Kidney glomerular epithelial cell (primary cell): ENCODE measurements around the gene ARID5B.
"Not testable (repeated sequence)": the region's sequence is repeated elsewhere in the genome, so short reads cannot be mapped to it uniquely, and the experiment has no call there.

Experiments used
- DNase-seq: peaks from one replicate; lab custom pipeline; 2025; lab: John Stamatoyannopoulos, UW

The ARID5B gene, protein sequence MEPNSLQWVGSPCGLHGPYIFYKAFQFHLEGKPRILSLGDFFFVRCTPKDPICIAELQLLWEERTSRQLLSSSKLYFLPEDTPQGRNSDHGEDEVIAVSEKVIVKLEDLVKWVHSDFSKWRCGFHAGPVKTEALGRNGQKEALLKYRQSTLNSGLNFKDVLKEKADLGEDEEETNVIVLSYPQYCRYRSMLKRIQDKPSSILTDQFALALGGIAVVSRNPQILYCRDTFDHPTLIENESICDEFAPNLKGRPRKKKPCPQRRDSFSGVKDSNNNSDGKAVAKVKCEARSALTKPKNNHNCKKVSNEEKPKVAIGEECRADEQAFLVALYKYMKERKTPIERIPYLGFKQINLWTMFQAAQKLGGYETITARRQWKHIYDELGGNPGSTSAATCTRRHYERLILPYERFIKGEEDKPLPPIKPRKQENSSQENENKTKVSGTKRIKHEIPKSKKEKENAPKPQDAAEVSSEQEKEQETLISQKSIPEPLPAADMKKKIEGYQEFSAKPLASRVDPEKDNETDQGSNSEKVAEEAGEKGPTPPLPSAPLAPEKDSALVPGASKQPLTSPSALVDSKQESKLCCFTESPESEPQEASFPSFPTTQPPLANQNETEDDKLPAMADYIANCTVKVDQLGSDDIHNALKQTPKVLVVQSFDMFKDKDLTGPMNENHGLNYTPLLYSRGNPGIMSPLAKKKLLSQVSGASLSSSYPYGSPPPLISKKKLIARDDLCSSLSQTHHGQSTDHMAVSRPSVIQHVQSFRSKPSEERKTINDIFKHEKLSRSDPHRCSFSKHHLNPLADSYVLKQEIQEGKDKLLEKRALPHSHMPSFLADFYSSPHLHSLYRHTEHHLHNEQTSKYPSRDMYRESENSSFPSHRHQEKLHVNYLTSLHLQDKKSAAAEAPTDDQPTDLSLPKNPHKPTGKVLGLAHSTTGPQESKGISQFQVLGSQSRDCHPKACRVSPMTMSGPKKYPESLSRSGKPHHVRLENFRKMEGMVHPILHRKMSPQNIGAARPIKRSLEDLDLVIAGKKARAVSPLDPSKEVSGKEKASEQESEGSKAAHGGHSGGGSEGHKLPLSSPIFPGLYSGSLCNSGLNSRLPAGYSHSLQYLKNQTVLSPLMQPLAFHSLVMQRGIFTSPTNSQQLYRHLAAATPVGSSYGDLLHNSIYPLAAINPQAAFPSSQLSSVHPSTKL

DNA sequence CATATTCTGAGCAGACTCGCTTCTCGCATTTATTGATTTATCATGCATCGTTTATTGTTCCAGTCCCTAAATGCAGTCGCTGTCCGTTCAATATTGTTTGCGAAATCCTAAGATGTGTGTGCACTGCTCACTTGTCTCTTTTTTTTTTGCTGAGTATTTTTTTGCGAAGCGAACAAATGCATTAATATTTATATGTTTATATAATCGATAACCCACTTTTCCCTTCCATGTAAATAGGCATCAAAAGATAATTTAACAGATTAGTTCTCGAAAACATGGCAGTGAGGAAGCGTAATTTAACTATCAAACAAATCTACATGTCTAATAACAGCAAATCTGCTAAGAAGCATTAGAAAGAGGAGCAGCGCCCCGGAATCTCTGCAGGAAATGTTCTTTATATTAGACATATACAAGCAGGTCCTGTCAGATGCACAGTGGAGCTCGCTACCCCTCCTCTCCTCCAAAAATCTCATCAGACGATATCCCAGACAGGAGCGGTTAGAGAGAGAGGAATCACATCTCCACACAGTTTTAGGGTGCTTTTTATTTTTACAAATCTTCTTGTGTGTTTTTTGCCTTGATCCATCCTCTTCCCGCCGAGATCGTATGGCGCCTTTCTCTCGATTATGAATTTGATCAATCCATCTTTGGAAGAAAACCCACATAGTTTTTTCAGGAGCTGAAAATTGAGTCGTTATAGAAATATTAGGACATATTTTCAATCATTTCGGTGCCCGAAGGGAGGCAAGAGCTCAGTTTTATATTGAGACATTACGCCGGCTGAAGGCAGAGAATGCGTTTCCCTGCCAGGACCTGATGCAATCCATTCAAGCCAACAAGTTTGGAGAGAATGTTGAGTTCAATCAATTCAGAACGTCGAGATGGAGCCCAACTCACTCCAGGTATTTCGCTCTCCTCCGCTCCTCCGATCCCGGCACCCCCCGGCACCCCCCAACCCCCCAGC is at the start of gene ARID5B:
Gene ARID5B, plus strand, starts transcription at position 871 of the 964 bp plus-strand sequence. Its CDS starts 11 bp downstream, at position 882.
- DNase-seq: peak; percentile 70

DNA sequence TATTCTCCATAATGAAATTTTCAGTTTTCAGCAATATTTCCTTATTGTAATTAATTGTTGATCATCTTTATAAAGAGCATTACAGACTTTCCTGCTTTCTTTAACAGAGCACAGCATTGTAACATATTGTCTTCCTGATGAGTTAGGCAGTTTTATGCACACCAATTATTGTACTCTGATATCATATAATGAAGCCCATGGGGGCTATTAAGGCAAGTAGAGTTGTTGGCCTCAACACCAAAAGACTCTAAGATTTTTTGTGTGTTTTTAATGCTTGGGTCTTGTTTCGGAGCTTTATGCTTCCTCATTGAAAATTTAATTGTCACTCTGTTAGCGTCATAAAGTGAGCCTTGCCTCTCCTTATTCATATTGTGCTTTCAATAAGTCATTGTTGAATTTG is 49.2 kb upstream of the ARID5B start:
- no peak for DNase-seq

DNA sequence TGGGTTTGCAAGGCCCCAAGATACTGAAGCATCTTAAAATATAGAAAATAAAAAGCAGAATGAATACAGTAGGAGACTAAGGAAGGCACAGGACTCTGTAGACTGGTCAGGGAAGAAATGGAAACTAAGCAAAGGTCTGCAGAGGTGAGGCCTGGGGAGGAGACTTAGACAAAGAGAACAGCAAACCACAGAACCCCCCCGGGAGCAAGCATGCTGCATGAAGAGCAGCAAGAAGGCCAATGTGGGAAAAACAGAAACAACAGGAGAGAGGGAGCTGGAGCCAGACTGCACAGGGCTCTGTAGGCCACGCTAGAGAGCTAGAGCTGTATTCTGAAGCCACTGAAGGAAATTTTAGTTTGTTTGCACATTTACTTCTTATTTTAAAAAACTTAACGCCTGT is 45.7 kb upstream of the ARID5B start:
- DNase-seq: no peak

DNA sequence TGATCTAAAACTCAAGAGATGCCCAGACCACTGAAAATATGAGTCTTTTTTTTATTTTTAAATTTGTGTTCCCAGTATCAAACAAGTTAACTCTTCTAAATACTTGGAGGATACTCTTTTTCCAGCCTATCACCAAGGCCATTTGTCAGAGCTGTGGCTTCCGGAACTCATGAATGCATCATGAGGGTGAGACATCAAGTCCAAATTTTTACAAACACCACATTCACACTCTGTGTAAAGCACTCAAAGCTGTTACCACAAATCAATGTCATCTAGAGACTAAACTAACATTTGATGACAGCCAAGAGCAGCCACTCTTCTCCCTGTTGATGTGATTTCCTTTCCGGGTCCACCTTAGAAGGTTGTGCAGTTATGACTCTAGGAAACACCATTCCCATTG is 43.8 kb upstream of the ARID5B start:
- DNase-seq: no peak

DNA sequence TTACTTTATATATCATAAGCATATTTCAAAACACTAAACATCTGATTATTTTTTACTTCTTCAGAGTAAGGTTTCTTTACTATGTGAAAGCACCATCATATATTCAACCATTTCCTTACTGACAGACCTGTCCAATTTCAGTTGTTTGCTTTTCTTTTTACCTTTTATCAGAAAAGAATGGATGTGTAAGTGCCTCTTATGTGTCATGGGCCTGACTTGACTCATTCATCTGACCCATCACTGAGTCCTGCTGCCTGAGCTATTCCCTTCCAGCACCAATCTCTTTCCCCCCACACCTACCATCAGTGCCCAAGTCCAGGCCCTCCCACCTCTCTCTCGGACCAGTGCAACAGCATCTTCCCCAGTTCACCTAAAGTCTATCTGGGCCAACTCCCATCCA is 41.7 kb upstream of the ARID5B start:
- DNase-seq: no peak

DNA sequence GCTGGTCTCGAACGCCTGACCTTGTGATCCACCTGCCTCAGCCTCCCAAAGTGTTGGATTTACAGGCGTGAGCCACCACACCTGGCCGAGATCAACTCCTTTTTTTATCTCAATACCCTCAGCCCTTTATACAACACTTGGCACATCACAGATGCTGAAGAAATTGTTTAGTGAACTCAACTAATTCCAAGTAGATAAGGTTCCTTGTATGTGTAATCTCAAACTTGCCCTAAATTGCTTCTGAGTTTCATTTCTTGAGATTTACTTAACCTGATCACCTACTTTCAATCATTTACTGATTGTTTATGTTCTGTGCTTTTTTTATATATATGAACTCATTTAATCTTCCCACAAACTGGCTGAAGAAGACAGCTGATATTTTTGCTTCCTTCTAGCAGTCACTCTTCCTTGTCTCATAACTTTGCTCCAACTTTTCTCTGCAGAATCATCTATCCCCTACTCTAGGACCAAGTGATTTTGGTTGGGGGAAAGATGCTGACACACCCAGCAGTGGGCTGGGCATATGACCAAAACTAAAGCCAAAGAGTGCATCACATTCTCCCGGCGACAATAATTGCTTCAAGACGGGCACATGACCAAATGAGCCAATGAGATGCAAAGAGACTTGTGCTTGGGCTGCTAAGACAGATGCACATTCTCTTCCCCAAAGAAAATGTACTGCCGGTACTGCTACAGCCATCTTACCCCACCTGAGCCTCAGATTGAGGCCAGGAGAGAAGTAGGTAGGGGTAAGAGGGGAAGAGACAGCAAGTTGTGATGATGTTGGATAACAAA is 40.3 kb upstream of the ARID5B start:
- DNase-seq: no peak

DNA sequence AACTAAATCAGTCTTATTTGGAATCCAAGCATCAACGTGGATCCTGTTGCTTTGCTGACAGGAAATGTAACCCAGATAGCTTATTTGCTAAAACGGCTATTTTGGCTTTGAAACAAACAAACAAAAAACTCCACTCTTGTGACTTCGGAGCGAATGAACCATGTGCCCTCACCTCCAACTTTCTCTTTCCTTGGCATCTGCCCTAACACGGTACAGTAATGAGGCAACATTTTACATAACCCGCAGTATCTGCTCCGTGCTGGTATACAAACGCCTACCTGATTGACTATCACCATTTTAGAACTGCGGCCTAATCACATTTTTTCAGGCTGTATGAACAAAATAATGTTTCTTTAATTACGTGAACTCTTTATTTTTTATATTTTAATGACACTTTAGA is 37.5 kb upstream of the ARID5B start:
- no peak for DNase-seq

DNA sequence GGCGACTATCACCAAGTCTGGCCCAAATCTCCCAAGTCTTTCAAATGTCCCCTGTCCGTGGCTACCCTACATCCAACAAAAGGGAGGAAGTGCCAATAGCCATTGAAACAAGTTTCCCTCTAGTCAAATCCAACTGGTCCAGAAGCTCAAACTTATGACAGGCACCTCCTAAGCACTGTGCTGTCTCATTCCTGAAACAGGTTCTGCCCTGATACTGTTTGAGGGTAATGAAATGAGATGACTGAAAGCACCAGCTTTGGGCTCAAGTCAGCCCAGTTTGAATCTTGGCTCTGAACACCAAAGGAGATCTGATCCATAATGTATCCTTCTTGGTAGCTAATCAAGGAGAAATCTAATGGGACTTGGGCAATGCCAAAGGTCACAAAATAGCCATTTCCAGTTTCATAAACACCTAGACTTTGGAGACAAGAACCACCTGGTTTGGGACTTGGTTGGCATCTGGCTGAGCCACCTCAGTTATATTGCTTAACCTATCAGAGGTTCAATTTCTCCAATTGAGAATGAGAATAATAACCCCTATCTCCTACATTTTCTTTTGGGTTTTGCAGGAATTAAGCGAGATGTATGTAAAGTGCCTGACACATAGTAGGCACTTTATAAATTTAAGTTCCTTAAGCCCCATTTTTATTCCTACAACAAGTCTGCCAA is 34.7 kb upstream of the ARID5B start:
- DNase-seq: no peak

DNA sequence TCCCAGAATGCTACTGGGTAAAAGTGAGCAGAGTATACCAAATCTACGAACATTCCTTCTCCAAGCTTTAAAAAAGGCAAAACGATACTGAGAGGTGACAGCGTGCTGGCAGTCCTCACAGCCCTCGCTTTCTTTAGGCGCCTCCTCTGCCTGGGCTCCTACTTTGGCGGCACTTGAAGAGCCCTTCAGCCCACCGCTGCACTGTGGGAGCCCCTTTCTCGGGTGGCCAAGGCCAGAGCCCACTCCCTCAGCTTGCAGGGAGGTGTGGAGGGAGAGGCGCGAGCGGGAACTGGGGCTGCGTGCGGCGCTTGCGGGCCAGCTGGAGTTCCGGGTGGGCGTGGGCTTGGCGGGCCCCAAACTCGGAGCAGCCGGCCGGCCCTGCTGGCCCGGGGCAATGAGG is 34.1 kb upstream of the ARID5B start:
- not testable (repeated sequence) for DNase-seq

DNA sequence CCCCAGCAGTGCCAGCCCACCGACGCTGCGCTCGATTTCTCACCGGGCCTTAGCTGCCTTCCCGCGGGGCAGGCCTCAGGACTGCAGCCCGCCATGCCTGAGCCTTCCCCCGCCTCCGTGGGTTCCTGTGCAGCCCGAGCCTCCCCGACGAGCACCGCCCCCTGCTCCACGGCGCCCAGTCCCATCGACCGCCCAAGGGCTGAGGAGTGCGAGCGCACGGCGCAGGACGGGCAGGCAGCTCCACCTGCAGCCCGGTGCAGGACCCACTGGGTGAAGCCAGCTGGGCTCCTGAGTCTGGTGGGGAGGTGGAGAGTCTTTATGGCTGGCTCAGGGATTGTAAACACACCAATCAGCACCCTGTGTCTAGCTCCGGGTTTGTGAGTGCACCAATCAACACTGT is 33.7 kb upstream of the ARID5B start:
- not testable (repeated sequence) for DNase-seq

DNA sequence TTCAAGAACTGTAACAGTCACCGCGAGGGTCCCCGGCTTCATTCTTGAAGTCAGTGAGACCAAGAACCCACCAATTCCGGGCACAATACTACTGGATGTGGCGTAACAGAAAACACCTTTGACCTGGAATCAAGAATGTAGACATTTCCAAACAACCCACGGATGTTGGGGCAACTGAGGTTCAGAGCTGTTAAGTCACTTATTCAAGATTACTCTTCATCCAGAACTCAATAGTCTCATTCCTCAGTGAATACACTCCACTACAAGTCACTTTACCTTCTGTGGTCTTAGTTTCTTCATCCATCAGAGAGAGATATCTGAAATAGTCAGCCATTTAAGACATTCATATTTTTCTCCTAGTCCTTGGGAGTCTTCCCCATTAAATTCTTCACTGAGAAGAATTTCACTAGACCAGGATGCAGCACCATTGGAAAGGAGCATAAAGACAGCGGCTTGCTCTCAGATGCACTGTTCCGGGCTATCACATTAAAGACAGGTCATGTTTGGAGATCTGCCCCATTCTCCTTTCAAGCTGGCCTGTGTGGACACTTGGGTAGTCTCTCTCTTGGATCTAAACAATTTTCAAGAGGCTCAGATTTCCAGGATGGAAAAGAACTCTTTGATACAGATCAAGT is 32.3 kb upstream of the ARID5B start:
- DNase-seq: no peak

DNA sequence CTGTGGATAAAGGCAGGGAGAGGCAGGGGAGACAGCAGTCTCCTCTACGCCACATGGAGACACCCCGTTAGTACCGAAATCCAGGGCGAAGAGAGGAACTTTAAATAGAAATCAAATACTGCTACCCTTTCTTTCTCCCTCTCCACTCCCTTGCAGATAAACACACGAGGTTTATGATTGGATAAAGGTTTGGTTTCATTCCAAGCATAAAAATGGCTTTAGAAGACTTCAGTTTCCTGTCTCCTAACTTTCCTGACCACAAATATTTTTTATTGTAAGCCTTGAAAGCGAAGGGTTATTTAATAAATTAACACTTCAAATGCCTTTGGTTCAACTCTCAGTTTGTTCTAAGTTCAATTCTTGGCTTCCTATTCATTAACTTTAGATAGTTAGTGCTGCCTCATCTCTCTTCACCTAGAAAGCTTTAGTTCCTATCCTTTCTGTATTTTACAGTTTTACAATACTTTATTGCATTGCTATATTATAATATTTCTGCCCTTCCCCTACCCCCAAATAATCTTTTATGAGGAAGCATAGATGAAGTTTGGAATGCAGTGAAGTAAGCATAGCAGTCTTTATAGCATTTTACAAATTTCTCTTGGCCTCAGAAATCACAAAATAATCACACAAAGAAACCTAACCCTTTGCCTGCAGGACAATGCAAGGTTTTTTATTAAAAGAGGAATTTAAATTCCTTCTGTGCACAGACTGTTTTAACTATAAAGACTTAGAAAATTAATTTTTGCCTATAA is 31.5 kb upstream of the ARID5B start:
- no peak for DNase-seq

DNA sequence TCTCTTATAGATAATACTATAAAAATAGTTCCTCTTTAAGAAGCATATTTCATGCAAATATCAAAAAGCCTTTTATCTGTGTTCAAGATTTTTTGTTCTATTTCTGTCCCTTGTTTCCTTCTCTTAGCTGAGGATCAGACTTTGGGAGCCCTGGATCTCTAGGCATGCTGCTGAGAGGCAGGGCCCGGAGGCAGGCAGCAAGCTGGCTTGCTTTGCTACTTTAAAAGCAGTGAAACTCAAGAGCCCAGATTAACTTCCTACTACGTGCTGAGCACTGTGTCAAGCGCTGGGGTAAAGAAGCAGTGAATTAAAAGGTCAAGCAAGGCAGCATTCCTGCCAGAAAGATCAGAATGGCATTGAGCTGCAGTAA is 31.0 kb upstream of the ARID5B start:
- no peak for DNase-seq

DNA sequence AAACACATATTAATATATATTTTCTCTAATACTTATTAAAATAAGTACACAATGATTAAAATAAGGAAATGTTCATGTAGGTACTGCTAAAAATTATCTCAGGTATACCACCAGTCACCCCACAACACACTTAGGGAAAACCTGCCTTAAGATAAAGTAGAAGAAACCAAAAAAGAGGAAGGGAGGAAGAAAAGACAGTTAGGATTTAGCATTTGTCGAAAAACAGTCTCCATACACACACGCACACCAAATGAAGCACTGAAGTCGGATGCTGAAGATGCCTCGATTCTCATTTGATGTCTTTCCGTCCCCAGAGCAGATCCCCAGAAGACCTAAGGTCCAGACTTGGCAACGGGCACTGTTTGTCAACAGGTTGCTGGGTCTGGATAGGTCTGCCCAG is 30.0 kb upstream of the ARID5B start:
- DNase-seq: no peak

DNA sequence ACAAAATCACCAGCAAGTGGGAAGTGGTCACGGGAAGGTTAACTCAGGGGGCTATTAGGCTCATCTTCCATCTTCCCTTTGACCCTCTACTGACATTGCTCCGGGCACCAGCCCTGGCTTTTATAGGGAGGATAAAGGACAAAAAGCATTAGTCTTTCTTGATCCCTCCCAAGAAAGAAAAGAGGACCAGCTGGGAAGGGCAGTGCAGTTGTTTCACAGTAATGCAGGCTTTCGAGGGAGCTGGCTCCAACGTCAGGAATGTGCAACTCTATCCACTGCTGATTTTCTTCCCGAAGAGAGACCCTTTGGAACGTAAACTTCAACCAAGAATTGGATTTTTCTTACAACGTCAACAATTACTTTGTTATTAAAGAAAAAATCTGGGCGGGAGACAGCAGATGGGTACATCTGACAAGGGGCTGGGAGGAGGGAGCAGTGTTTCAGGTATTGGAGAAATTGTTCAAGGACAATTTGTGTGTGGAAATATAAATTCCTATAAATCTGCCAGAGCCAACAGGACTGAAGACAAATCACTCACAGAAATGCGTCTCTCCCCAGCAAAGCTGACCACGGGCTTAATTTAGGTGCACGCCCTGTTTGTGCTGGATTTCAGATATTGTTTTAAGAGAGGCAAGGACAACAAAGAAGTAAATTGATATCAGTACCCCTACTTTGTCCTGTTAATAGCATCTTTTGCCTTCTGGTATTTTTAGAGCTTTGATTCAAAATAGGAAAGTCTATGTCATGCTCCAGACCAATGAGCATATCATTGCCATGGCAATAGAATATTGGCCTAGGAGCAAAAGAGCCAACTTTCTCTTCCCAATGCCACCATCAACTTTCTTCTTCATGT is 23.4 kb upstream of the ARID5B start:
- DNase-seq: no peak

DNA sequence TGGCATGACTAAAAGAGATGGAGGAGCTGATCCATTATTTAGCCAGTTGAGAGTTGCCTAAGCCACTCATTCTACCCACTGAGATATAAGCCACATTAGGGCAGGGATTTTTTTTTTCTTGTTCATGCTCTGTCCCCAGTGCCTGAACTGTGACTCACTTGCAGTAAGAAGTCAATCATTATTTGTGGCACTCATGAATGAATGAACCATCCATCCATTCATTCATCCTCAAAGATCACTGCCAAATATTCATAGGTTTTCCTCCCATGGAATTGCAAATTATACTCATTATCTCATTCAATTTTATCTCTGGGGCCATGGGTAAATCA is 22.8 kb upstream of the ARID5B start:
- no peak for DNase-seq

DNA sequence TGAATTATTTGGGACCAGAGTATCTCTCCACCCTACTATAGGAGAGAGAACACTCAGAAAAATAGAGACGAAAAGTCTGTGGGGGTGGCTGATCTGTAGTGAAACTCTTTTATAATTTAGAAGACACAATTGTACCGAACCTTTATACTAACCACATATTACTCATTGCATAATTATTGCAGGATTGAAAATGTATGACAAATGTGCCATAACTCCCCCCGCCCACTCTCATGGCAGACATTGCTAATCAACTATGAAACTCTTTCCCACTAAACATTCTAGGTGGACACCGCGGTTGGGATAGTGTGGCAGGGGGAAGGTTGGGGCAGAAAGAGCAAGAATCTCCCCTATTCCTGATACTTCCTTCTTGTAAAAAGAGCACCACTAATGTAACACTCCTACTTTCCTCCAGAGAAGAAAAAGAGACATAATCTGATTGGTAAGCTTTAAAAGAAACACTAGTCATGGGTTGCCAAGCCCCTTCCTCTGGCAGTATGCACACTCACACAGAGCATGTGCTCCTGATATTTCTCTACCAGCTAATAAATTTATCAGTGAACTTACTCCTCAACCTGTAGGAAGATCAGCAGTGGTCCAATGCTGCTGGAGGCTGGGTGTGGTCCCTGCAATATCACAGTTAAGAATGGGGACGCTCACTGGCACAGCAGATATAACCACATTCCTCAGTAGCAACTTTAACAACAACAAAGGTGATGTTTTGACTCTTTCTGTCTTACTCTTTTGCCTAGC is 18.7 kb upstream of the ARID5B start:
- no peak for DNase-seq
